GM20000 (cell line): Measurements from ENCODE around the gene ZNF407.

Source experiments
- DNase-seq: peaks from one replicate; pipeline ENCODE4 v3.0.0; 2012; ENCODE audit warnings: low spot score
- TF ChIP-seq, protein P1 (sequence below): IDR thresholded peaks from 2 replicates; pipeline ENCODE4 v1.5.1; 2012; ENCODE audit warnings: mild to moderate bottlenecking, control low read depth; ENCODE audit errors: extremely low read depth, missing control alignments

Gene ZNF407

DNA sequence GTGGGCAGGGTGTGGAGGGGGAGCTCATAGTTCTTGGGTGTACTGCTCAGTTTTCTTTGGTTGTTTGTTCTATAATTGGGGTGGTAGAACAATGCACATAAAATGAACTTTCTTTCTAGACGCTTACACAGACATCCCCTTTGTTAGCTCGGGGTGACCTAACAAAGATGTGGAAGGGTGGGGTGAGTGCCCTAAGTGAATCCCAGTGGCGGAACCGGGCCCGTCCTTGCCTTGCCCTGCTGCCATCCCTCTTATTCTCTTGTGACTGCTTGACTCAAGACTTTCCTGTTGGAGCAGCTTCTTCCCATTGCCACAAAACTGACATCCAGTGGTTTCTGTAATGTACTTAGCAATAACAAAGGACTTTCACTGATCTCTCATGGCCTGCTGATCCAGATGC lies 343.2 kb downstream of the ZNF407 start:
- TF ChIP-seq, protein P1, sequence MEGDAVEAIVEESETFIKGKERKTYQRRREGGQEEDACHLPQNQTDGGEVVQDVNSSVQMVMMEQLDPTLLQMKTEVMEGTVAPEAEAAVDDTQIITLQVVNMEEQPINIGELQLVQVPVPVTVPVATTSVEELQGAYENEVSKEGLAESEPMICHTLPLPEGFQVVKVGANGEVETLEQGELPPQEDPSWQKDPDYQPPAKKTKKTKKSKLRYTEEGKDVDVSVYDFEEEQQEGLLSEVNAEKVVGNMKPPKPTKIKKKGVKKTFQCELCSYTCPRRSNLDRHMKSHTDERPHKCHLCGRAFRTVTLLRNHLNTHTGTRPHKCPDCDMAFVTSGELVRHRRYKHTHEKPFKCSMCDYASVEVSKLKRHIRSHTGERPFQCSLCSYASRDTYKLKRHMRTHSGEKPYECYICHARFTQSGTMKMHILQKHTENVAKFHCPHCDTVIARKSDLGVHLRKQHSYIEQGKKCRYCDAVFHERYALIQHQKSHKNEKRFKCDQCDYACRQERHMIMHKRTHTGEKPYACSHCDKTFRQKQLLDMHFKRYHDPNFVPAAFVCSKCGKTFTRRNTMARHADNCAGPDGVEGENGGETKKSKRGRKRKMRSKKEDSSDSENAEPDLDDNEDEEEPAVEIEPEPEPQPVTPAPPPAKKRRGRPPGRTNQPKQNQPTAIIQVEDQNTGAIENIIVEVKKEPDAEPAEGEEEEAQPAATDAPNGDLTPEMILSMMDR = no peak
- DNase-seq = no peak

DNA sequence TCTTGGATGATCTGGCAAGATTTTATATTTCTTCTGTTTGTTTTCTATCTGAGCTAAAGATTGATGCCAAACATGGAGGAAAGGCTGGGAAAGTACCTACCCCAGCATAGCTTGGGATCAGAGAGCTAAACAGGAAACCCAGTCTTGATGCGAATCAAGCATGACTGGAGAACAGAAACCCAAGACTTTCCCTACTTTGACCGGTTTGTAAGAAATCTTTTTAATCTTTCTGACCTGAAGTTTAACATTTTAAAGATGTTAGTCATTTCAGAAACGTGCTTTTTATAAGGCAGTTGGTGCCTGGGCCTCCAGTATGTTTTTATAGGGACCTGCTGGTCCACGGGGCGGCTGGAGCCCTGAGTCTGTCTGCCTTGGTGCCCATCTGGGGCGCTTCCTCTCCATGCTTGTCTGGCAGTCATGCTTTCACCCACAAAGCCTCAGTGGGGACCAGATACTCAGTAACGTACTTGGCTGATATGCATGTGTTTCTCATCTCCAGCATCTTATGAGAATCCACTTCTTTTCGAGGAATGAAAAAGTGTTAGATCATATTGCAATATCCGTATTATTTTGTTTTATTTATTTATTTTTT lies 344.7 kb downstream of the ZNF407 start:
- peak; percentile 19 for DNase-seq
- TF ChIP-seq, protein P1 = no peak

DNA sequence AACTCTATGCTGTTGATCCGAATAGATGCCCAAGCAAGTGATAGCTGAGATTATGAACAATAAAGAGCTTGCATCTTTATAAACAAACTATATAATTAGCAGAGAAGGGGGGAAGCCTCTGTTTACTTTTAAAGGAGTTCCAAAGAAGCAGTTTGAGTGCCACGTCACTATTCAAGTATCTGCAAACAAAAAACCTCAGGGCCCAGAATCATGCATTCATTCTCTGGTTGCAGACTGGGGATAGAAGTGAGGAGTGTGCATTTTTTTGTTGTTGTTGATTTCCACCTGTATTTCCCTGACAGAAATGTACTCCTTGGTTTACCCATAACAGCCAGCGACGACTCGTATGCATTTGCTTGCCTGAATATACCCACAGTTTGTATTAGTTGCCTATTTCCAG lies 347.0 kb downstream of the ZNF407 start:
- TF ChIP-seq, protein P1 = no peak
- DNase-seq = no peak

DNA sequence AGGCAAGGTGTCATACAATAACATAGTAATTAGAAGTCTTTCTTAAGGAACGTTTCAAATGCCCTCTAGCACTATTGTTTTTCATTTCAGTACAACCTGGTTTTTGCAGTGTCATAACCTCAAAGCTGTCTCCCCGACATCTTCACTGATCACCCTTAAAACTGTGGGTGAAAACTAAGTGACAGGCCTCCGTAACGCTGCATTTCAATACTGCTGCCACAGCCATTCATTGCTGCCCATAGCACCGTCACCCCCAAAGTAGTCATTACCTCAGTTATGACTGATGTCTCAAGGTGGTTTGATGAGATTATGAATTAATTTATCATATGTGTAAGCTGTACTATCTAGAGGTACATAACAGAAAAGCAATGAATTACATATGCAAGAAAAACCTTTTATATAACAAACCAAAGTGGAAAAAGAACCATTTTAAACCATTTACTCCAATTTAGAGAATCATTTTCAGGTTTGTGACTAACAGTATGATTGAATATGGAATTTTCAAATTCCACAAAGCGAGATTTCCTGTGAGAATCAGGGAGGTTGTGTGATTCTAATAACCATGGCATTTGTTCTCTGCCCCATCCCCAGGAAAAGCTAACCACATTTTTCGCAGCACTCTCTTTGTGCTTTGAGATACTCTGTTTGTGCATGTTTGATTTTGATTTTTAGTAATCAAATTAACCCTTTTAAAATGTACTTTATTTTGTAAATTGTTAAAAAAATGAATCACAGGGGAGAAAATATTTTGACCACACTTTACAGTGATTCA lies 348.3 kb downstream of the ZNF407 start:
- TF ChIP-seq, protein P1 = no peak
- DNase-seq = no peak

DNA sequence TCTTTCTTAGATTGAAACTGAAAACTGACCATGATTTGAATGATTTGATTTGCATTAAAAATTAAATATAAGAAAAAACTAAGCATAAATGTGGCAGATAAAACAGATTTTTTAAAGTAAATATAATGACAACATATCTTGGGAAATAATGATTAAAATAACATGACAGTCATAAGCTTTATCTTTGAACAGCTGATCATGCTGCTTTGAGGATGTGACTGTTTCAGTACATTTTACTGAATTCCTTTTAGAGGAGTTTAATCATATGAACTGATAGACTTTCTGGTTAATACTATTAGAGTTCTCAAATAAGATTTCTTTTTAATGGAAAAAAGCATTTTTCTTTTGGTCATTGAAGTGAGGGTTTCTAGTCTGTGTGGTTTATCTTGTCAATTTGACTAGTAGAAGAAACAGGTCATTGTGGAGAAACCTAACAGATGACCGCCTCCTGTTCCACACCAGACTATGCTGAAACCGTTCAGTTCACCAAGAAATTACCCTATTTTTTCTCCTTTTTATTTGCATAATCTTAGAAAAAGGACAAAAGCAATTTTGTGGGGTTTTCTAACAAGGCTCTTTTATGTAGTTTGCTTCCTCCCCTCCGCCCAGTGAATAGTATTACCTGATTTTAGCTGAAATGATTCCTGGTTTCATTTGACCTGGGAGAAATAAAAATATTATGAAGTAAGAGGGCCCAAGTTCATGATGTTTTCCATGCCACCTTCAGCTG lies 349.1 kb downstream of the ZNF407 start:
- TF ChIP-seq, protein P1 = no peak
- peak; percentile 11 for DNase-seq

DNA sequence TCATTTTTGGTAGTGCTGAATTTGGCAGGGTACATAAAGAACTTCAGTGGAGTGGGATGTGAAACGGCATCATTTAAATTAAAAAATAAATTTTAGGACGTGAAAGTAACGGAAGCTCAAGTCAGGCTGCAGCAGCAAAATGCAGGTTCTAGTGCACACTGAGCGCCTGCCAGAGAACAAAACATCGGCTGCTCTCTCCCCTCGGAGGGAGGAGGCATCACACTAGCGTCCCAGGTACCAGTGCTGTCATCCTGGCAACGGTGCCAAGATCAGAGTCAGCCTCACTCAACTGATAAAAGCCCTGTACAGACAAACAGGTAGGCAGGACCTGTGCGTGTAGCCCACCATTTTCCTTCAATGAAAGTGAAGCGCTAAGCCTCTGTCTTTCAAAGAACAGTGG lies 349.7 kb downstream of the ZNF407 start:
- TF ChIP-seq, protein P1 = no peak
- DNase-seq = no peak

DNA sequence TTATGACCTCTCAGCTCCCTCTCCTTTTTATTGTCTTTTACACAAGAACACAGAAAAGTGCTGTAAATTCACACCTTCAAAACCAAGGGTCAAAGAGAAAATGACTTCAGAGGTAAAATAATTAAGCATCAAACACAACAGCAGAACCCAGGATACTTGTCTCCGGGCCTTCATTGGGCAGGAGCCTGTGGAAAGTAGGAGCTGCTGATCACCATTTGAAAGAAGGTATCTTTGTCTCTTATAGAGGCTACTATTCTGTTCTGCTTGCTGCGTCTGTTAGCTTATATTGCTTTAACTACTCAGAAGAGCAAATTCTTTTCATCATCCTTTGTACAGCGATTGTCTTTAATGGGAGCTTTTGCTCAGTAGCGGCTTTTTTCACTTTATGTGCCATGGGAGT lies 350.2 kb downstream of the ZNF407 start:
- TF ChIP-seq, protein P1 = no peak
- DNase-seq = no peak
